Measurements from ENCODE around the gene CYFIP2. TPM values are rescaled to one million over a fixed set of nuclear protein-coding genes. Genes with fewer than 3 reads are reported as not detected.

CYFIP2 gene
- total RNA-seq, 1 experiment from 2014 or later, result 74.7 TPM

GRCh38 chr5:157345067-157345466 lies 79.1 kb downstream of the CYFIP2 start:
- Histone ChIP-seq H2BK5ac (ENCODE audit: insufficient read length, low read length) (no peak overlapping the region), H4K5ac (ENCODE audit: insufficient read length, low read depth, low read length) (no peak overlapping the region), H3K27ac (ENCODE audit: insufficient read length, low read depth, low read length) (no peak overlapping the region), H4K8ac (replicated peaks; ENCODE audit: insufficient read length, low read depth, low read length) (no peak overlapping the region), H4K20me1 (ENCODE audit: control insufficient read depth, insufficient read depth, insufficient read length) (no peaks in the 10 kb centered on the region), H3K23me2 (ENCODE audit: insufficient read length, low read depth, low read length, poor library complexity, severe bottlenecking) (no peaks in the 10 kb centered on the region), H3K4me2 (ENCODE audit: insufficient read depth, insufficient read length, low read length) (no peak overlapping the region), H3K9ac (ENCODE audit: extremely low read depth, insufficient read length, low read length) (no peak overlapping the region), H3K9me3 (ENCODE audit: control insufficient read depth, low read depth, low read length) (no peaks in the 10 kb centered on the region), H2BK15ac (ENCODE audit: low read depth, low read length) (no peak overlapping the region), H3K18ac (ENCODE audit: insufficient read length, low read depth, low read length) (no peak overlapping the region), H4K91ac (ENCODE audit: insufficient read length, low read depth, low read length) (no peak overlapping the region), H3K79me1 (ENCODE audit: insufficient read depth, low read depth, low read length, poor library complexity, severe bottlenecking) (no peaks in the 10 kb centered on the region), H2BK120ac (ENCODE audit: low read depth, low read length, poor library complexity, severe bottlenecking) (no peak overlapping the region), H3K14ac (ENCODE audit: insufficient read depth, low read length) (no peak overlapping the region), H3K23ac (ENCODE audit: insufficient read length, low read depth, low read length) (no peak overlapping the region), H2AK5ac (ENCODE audit: insufficient read length, low read length) (no peak overlapping the region), H3T11ph (ENCODE audit: low read length) (no peak overlapping the region), H3K4ac (ENCODE audit: low read depth, low read length) (no peak overlapping the region), H3K27me3 (ENCODE audit: insufficient read depth, low read length) (no peaks in the 10 kb centered on the region), H2BK12ac (ENCODE audit: insufficient read length, low read depth, low read length) (no peak overlapping the region), H3K56ac (ENCODE audit: insufficient read length, low read depth, low read length) (no peak overlapping the region), H2AFZ (ENCODE audit: low read length) (no peak overlapping the region), H3K4me1 (ENCODE audit: insufficient read depth, low read length) (no peaks in the 10 kb centered on the region), H3K79me2 (ENCODE audit: insufficient read depth, low read length) (no peaks in the 10 kb centered on the region), H2BK20ac (ENCODE audit: low read depth, low read length, poor library complexity, severe bottlenecking) (no peak overlapping the region)
- Mint-ChIP-seq H3K9me3 (no peaks in the 10 kb centered on the region), H3K27me3 (ENCODE audit: low read depth) (no peaks in the 10 kb centered on the region), H3K27ac (no peak overlapping the region), H3K4me3 (no peak overlapping the region), H3K4me1 (0 out of 4 replicates have a peak, but pooled peaks cover 0 to 3% of the 10 kb centered on the region in 2 experiments), H3K36me3 (ENCODE audit: insufficient read depth in 1 of 3, low read depth in 3 of 3) (peaks cover 0 to 32% (median 15%) of the 10 kb centered on the region in 3 experiments; a peak in 5 of 7 replicates)
- WGBS (ENCODE audit: extremely low coverage, insufficient read length, low lambda C conversion rate), result no CpG with 5 or more reads among the region's 7 CpGs
- TF ChIP-seq, protein P1, sequence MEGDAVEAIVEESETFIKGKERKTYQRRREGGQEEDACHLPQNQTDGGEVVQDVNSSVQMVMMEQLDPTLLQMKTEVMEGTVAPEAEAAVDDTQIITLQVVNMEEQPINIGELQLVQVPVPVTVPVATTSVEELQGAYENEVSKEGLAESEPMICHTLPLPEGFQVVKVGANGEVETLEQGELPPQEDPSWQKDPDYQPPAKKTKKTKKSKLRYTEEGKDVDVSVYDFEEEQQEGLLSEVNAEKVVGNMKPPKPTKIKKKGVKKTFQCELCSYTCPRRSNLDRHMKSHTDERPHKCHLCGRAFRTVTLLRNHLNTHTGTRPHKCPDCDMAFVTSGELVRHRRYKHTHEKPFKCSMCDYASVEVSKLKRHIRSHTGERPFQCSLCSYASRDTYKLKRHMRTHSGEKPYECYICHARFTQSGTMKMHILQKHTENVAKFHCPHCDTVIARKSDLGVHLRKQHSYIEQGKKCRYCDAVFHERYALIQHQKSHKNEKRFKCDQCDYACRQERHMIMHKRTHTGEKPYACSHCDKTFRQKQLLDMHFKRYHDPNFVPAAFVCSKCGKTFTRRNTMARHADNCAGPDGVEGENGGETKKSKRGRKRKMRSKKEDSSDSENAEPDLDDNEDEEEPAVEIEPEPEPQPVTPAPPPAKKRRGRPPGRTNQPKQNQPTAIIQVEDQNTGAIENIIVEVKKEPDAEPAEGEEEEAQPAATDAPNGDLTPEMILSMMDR (conservative IDR thresholded peaks at IDR 0.05), result no peak
- DNase-seq, result no peak
